ENCODE measurements around the gene SPDL1. TPM values are rescaled to one million over a fixed set of nuclear protein-coding genes. Genes with fewer than 3 reads are reported as not detected.
A peak's percentile ranks its signal among the peaks of the same experiment; 100 is the strongest.
"Not testable (repeated sequence)": the region's sequence is repeated elsewhere in the genome, so short reads cannot be mapped to it uniquely, and the experiment has no call there.

The SPDL1 gene
- total and polyA plus RNA-seq, 3 experiments from 2014 or later, result 6.6 to 43.1 (median 39.1) TPM

- H3K36me3 Mint-ChIP-seq; POLR2A ChIA-PET; H3K4me1 ChIP-seq (ENCODE audit: insufficient read depth, low read length); H3K36me3 ChIP-seq (ENCODE audit: insufficient read depth, low read length); CTCF ChIA-PET; H3K4me1 Mint-ChIP-seq; H3K27ac Mint-ChIP-seq; H3K9me3 Mint-ChIP-seq; H3K4me3 ChIP-seq (ENCODE audit: low read length); H3K27ac ChIP-seq (ENCODE audit: low read depth, low read length); H3K9me3 ChIP-seq (ENCODE audit: low read length); H3K27me3 Mint-ChIP-seq; DNase-seq; H3K27me3 ChIP-seq (ENCODE audit: insufficient read depth, low read length, poor library complexity, severe bottlenecking); H3K4me3 Mint-ChIP-seq: not testable (repeated sequence)
Observed at GRCh38 chr5:169624307-169624706, 40.7 kb downstream of the SPDL1 start.

GRCh38 chr5:169626779-169627178, 43.2 kb downstream of the SPDL1 start:
- Mint-ChIP-seq H3K36me3 (peaks cover 0 to 12% (median 0%) of the 10 kb centered on the region in 3 donors), H3K4me3 (no peak overlapping the region), H3K27ac (no peak overlapping the region), H3K4me1 (peaks cover 0 to 2% (median 0%) of the 10 kb centered on the region in 3 donors), H3K27me3 (peaks cover 0 to 7% of the 10 kb centered on the region in 2 donors), H3K9me3 (peaks cover 0 to 6% (median 0%) of the 10 kb centered on the region in 5 donors)
- Histone ChIP-seq H3K27me3 (ENCODE audit: insufficient read depth, low read length, poor library complexity, severe bottlenecking) (no peaks in the 10 kb centered on the region), H3K36me3 (ENCODE audit: insufficient read depth, low read length) (no peaks in the 10 kb centered on the region), H3K9me3 (ENCODE audit: low read length) (no peaks in the 10 kb centered on the region), H3K27ac (ENCODE audit: low read depth, low read length) (no peak overlapping the region), H3K4me3 (ENCODE audit: low read length) (no peak overlapping the region), H3K4me1 (ENCODE audit: insufficient read depth, low read length) (no peaks in the 10 kb centered on the region)
- CTCF ChIA-PET, result no interaction called here
- no peak for DNase-seq
- POLR2A ChIA-PET, result no interaction called here

DNA sequence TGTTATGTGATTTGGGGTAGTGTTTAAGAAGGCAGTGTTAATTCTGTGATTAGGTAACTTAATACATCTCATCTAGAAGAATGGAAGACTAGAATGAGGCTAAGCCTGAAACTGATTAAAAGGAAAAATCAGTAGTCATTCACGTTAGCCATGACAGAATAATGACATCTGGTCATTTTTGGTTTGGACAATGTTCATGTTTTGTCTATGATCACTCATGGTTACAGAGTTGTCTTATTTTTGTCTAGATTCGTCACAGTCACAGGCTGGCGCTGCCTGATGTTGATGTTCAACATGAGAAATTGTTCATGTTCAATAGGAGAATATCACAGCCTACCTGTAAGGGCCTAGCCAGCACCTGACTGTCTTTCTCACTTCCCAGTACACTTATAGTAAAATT, 44.0 kb downstream of the SPDL1 start:
- CTCF ChIA-PET, result no interaction called here
- H3K9me3 ChIP-seq (ENCODE audit: low read length), result no peaks in the 10 kb centered on the region
- Mint-ChIP-seq H3K27me3 (peaks cover 0 to 9% of the 10 kb centered on the region in 2 donors), H3K36me3 (peaks cover 0 to 12% (median 0%) of the 10 kb centered on the region in 3 donors), H3K27ac (no peak overlapping the region), H3K9me3 (peaks cover 0 to 6% (median 0%) of the 10 kb centered on the region in 5 donors), H3K4me1 (peaks cover 0 to 2% (median 0%) of the 10 kb centered on the region in 3 donors), H3K4me3 (no peak overlapping the region)
- no peaks in the 10 kb centered on the region for H3K36me3 ChIP-seq (ENCODE audit: insufficient read depth, low read length)
- H3K27me3 ChIP-seq (ENCODE audit: insufficient read depth, low read length, poor library complexity, severe bottlenecking), result no peaks in the 10 kb centered on the region
- H3K27ac ChIP-seq (ENCODE audit: low read depth, low read length), result no peak overlapping the region
- no peak overlapping the region for H3K4me3 ChIP-seq (ENCODE audit: low read length)
- POLR2A ChIA-PET, result no interaction called here
- no peak for DNase-seq
- H3K4me1 ChIP-seq (ENCODE audit: insufficient read depth, low read length), result no peaks in the 10 kb centered on the region

DNA sequence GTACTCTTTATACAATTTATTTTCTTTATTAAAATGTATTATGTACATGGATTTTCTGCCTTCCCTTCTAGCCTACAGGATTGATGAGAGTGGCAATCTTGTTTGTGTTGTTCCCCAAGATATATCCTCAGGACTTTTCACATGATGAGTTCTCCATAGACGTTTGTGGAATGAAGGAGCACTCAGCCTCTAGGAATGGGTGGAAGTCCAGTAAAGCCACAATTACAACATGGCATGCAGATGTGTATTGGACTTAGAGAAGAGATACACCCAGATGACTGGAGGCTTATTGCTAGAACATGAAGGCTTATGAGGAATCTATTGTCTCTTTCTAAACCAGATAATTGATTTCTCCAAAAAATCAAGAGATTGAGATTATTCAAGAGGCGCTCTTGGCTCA, 45.3 kb downstream of the SPDL1 start:
- Histone ChIP-seq H3K27me3 (ENCODE audit: insufficient read depth, low read length, poor library complexity, severe bottlenecking) (no peaks in the 10 kb centered on the region), H3K9me3 (ENCODE audit: low read length) (no peaks in the 10 kb centered on the region), H3K4me1 (ENCODE audit: insufficient read depth, low read length) (no peaks in the 10 kb centered on the region), H3K36me3 (ENCODE audit: insufficient read depth, low read length) (no peaks in the 10 kb centered on the region), H3K27ac (ENCODE audit: low read depth, low read length) (no peak overlapping the region), H3K4me3 (ENCODE audit: low read length) (no peak overlapping the region)
- Mint-ChIP-seq H3K4me1 (peaks cover 0 to 2% (median 0%) of the 10 kb centered on the region in 3 donors), H3K27me3 (peaks cover 0 to 9% of the 10 kb centered on the region in 2 donors), H3K36me3 (peaks cover 0 to 12% (median 0%) of the 10 kb centered on the region in 3 donors), H3K27ac (no peak overlapping the region), H3K9me3 (no peaks in the 10 kb centered on the region), H3K4me3 (no peak overlapping the region)
- POLR2A ChIA-PET, result no interaction called here
- CTCF ChIA-PET, result no interaction called here
- no peak for DNase-seq

DNA sequence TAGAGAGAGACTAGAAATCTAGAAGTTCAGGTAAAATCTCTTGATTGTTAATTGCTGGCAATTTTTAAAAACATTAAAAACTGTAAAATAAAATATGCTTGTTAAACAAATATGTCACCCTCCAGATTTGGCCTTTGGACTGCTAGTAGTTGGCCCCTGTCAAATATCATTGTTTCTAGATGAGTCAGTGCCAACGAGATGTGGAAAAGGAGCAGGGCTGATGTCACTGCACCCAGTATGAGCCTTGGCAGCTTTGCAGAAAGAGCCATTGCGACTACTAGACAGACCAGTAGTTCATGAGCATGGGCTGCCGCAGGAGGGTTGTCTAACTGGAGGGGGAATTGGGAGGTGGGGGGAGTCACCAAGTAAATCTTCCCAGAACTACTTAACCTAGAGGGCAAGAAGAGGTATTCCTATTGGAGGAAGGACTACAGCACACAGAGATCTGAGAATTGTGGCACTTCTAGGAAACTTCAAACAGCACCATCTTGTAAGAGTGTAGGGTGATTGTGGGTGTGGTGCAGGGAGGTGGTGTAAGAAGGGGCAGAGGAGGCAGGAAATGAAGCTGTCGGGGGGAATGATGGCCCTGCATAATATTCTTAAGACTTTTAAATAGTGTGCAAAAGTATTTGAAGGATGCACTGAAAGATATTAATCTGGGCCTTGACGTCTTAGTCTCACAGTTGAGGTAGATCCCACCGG, 46.4 kb downstream of the SPDL1 start:
- no peak for DNase-seq
- Mint-ChIP-seq H3K27ac (no peak overlapping the region), H3K36me3 (peaks cover 0 to 12% (median 0%) of the 10 kb centered on the region in 3 donors), H3K27me3 (peaks cover 0 to 9% of the 10 kb centered on the region in 2 donors), H3K9me3 (peaks cover 0 to 6% (median 0%) of the 10 kb centered on the region in 5 donors), H3K4me1 (no peaks in the 10 kb centered on the region), H3K4me3 (no peak overlapping the region)
- Histone ChIP-seq H3K36me3 (ENCODE audit: insufficient read depth, low read length) (no peaks in the 10 kb centered on the region), H3K9me3 (ENCODE audit: low read length) (no peaks in the 10 kb centered on the region), H3K4me1 (ENCODE audit: insufficient read depth, low read length) (no peaks in the 10 kb centered on the region), H3K27me3 (ENCODE audit: insufficient read depth, low read length, poor library complexity, severe bottlenecking) (no peaks in the 10 kb centered on the region), H3K4me3 (ENCODE audit: low read length) (no peak overlapping the region), H3K27ac (ENCODE audit: low read depth, low read length) (no peak overlapping the region)
- ChIA-PET CTCF (no interaction called here), POLR2A (no interaction called here)

GRCh38 chr5:169631360-169631759, 47.8 kb downstream of the SPDL1 start:
- Histone ChIP-seq H3K4me1 (ENCODE audit: insufficient read depth, low read length) (peaks cover 2% of the 10 kb centered on the region), H3K27me3 (ENCODE audit: insufficient read depth, low read length, poor library complexity, severe bottlenecking) (no peaks in the 10 kb centered on the region), H3K9me3 (ENCODE audit: low read length) (no peaks in the 10 kb centered on the region), H3K36me3 (ENCODE audit: insufficient read depth, low read length) (no peaks in the 10 kb centered on the region), H3K4me3 (ENCODE audit: low read length) (no peak overlapping the region), H3K27ac (ENCODE audit: low read depth, low read length) (no peak overlapping the region)
- peaks cover 0 to 9% of the 10 kb centered on the region in 2 donors for H3K27me3 Mint-ChIP-seq
- H3K4me3 Mint-ChIP-seq, result no peak overlapping the region
- ChIA-PET POLR2A (no interaction called here), CTCF (no interaction called here)
- H3K27ac Mint-ChIP-seq, result no peak overlapping the region
- H3K36me3 Mint-ChIP-seq, result peaks cover 0 to 12% (median 0%) of the 10 kb centered on the region in 3 donors
- H3K9me3 Mint-ChIP-seq, result peaks cover 0 to 6% (median 0%) of the 10 kb centered on the region in 5 donors
- peaks cover 1 to 5% (median 2%) of the 10 kb centered on the region in 3 donors for H3K4me1 Mint-ChIP-seq
- DNase-seq, result no peak

DNA sequence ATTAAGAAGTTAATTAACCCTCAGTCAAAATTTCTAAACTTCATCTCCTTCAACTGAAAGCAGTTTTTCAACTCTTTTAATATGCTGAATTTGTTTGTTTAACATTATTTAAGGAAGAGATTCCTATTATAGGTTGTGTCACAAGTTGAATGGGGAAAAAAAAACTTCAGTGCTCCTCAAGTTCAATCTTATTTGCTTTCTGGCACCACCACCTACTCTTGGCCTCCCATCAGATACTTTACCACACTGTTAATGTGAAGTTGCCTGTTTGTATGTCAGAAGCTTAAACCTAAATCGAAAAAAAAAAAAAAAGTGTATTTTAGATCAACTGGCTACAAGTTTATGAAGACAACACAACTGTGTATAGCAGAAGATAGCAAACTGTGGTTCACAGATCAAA, 49.4 kb downstream of the SPDL1 start:
- Histone ChIP-seq H3K27me3 (ENCODE audit: insufficient read depth, low read length, poor library complexity, severe bottlenecking) (no peaks in the 10 kb centered on the region), H3K4me1 (ENCODE audit: insufficient read depth, low read length) (peaks cover 7% of the 10 kb centered on the region), H3K27ac (ENCODE audit: low read depth, low read length) (no peak overlapping the region), H3K36me3 (ENCODE audit: insufficient read depth, low read length) (no peaks in the 10 kb centered on the region), H3K9me3 (ENCODE audit: low read length) (no peaks in the 10 kb centered on the region), H3K4me3 (ENCODE audit: low read length) (no peak overlapping the region)
- no peak overlapping the region for H3K27ac Mint-ChIP-seq
- peaks cover 0 to 9% of the 10 kb centered on the region in 2 donors for H3K27me3 Mint-ChIP-seq
- no peak overlapping the region for H3K4me3 Mint-ChIP-seq
- H3K4me1 Mint-ChIP-seq, result peaks cover 6 to 14% (median 10%) of the 10 kb centered on the region in 3 donors
- DNase-seq, result no peak
- H3K36me3 Mint-ChIP-seq, result peaks cover 0 to 11% (median 5%) of the 10 kb centered on the region in 3 donors
- H3K9me3 Mint-ChIP-seq, result peaks cover 0 to 6% (median 0%) of the 10 kb centered on the region in 5 donors
- CTCF ChIA-PET, result no interaction called here
- POLR2A ChIA-PET, result no interaction called here

DNA sequence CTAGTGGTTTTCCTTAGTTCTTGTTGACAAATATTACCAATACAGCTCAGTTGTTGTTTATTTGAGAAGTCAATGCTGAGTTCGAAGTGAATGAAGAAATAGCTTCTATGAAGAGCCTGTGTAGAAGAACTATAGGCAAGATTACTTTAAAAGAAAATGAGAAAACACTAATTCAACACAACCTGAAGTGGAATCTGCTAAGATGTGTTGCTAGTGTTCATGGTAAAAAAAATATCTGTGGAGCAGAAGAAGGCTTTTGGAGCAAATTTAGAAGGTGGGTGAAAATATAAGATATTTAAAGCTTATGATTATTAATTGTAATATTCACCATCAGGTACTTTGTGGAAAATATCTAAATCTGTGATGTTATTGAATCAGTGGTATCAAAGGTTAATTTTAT, 51.0 kb downstream of the SPDL1 start:
- Histone ChIP-seq H3K9me3 (ENCODE audit: low read length) (no peaks in the 10 kb centered on the region), H3K27me3 (ENCODE audit: insufficient read depth, low read length, poor library complexity, severe bottlenecking) (no peaks in the 10 kb centered on the region), H3K36me3 (ENCODE audit: insufficient read depth, low read length) (no peaks in the 10 kb centered on the region), H3K27ac (ENCODE audit: low read depth, low read length) (no peak overlapping the region), H3K4me1 (ENCODE audit: insufficient read depth, low read length) (peaks cover 23% of the 10 kb centered on the region), H3K4me3 (ENCODE audit: low read length) (no peak overlapping the region)
- CTCF ChIA-PET, result interaction anchor here (0.9 kb wide), 1 partner anchor 51 kb away, joined by 3 read pairs; the partner anchor contains the start of gene SPDL1
- peak overlapping the region in 1 of 7 donors; percentile 32 for H3K4me3 Mint-ChIP-seq
- peaks cover 23 to 30% (median 27%) of the 10 kb centered on the region in 3 donors for H3K4me1 Mint-ChIP-seq
- no peak overlapping the region for H3K27ac Mint-ChIP-seq
- H3K36me3 Mint-ChIP-seq, result peaks cover 3 to 25% (median 8%) of the 10 kb centered on the region in 3 donors
- POLR2A ChIA-PET, result no interaction called here
- H3K9me3 Mint-ChIP-seq, result peaks cover 0 to 6% (median 0%) of the 10 kb centered on the region in 5 donors
- DNase-seq, result no peak
- H3K27me3 Mint-ChIP-seq, result peaks cover 0 to 9% of the 10 kb centered on the region in 2 donors

Data from CD8-positive, alpha-beta memory T cell (primary cell).